Measurements from ENCODE around the gene MAVS. TPM values are rescaled to one million over a fixed set of nuclear protein-coding genes. Genes with fewer than 3 reads are reported as not detected.

Gene MAVS
- total and polyA plus RNA-seq, 4 donors, result 12.3 to 34.9 (median 22.4) TPM

GRCh38 chr20:3802524-3803239, 44.0 kb upstream of the MAVS start:
- no peaks in the 10 kb centered on the region for H3K27me3 ChIP-seq (ENCODE audit: control insufficient read depth, insufficient read depth, low read length)
- no peak for DNase-seq (ENCODE audit: low read depth in 4 of 6, low spot score in 6 of 6)
- H3K9me3 ChIP-seq (ENCODE audit: control insufficient read depth, insufficient read depth, low read length), result no peaks in the 10 kb centered on the region
- 80% methylated on average over 6 of the region's 11 CpGs for WGBS (ENCODE audit: insufficient coverage)
- no peak overlapping the region for H3K27ac ChIP-seq (ENCODE audit: low read depth, low read length)
- peaks cover 59% of the 10 kb centered on the region for H3K4me1 ChIP-seq (ENCODE audit: control insufficient read depth, insufficient read depth, low read length)
- H3K36me3 ChIP-seq (ENCODE audit: control insufficient read depth, insufficient read depth, low read length), result peaks cover 66% of the 10 kb centered on the region
- no peak overlapping the region for H3K4me3 ChIP-seq (ENCODE audit: low read depth, low read length)

GRCh38 chr20:3803289-3803688, 43.3 kb upstream of the MAVS start:
- Histone ChIP-seq H3K27me3 (ENCODE audit: control insufficient read depth, insufficient read depth, low read length) (no peaks in the 10 kb centered on the region), H3K36me3 (ENCODE audit: control insufficient read depth, insufficient read depth, low read length) (peaks cover 66% of the 10 kb centered on the region), H3K4me3 (ENCODE audit: low read depth, low read length) (no peak overlapping the region), H3K9me3 (ENCODE audit: control insufficient read depth, insufficient read depth, low read length) (no peaks in the 10 kb centered on the region), H3K27ac (ENCODE audit: low read depth, low read length) (no peak overlapping the region), H3K4me1 (ENCODE audit: control insufficient read depth, insufficient read depth, low read length) (peaks cover 59% of the 10 kb centered on the region)
- no peak for DNase-seq (ENCODE audit: low read depth in 4 of 6, low spot score in 6 of 6)
- WGBS (ENCODE audit: insufficient coverage), result 94% methylated on average over 14 of the region's 14 CpGs

- no peaks in the 10 kb centered on the region for H3K9me3 ChIP-seq (ENCODE audit: control insufficient read depth, insufficient read depth, low read length)
- H3K27ac ChIP-seq (ENCODE audit: low read depth, low read length), result no peak overlapping the region
- H3K27me3 ChIP-seq (ENCODE audit: control insufficient read depth, insufficient read depth, low read length), result no peaks in the 10 kb centered on the region
- 95% methylated on average over 6 of the region's 6 CpGs for WGBS (ENCODE audit: insufficient coverage)
- H3K4me1 ChIP-seq (ENCODE audit: control insufficient read depth, insufficient read depth, low read length), result peaks cover 54% of the 10 kb centered on the region
- peaks cover 66% of the 10 kb centered on the region for H3K36me3 ChIP-seq (ENCODE audit: control insufficient read depth, insufficient read depth, low read length)
- H3K4me3 ChIP-seq (ENCODE audit: low read depth, low read length), result no peak overlapping the region
- no peak for DNase-seq (ENCODE audit: low read depth in 4 of 6, low spot score in 6 of 6)
Observed at GRCh38 chr20:3803854-3804253, 42.8 kb upstream of the MAVS start.

- DNase-seq (ENCODE audit: low read depth in 4 of 6, low spot score in 6 of 6), result no peak
- Histone ChIP-seq H3K27me3 (ENCODE audit: control insufficient read depth, insufficient read depth, low read length) (no peaks in the 10 kb centered on the region), H3K4me1 (ENCODE audit: control insufficient read depth, insufficient read depth, low read length) (peaks cover 49% of the 10 kb centered on the region), H3K27ac (ENCODE audit: low read depth, low read length) (no peak overlapping the region), H3K4me3 (ENCODE audit: low read depth, low read length) (no peak overlapping the region), H3K9me3 (ENCODE audit: control insufficient read depth, insufficient read depth, low read length) (no peaks in the 10 kb centered on the region), H3K36me3 (ENCODE audit: control insufficient read depth, insufficient read depth, low read length) (peaks cover 66% of the 10 kb centered on the region)
- 83% methylated on average over 6 of the region's 11 CpGs for WGBS (ENCODE audit: insufficient coverage)
Observed at GRCh38 chr20:3804254-3804751, 42.3 kb upstream of the MAVS start.

- no peaks in the 10 kb centered on the region for H3K27me3 ChIP-seq (ENCODE audit: control insufficient read depth, insufficient read depth, low read length)
- no peak for DNase-seq (ENCODE audit: low read depth in 4 of 6, low spot score in 6 of 6)
- 87% methylated on average over 10 of the region's 11 CpGs for WGBS (ENCODE audit: insufficient coverage)
- peaks cover 62% of the 10 kb centered on the region for H3K36me3 ChIP-seq (ENCODE audit: control insufficient read depth, insufficient read depth, low read length)
- no peak overlapping the region for H3K4me3 ChIP-seq (ENCODE audit: low read depth, low read length)
- H3K4me1 ChIP-seq (ENCODE audit: control insufficient read depth, insufficient read depth, low read length), result peaks cover 45% of the 10 kb centered on the region
- H3K9me3 ChIP-seq (ENCODE audit: control insufficient read depth, insufficient read depth, low read length), result no peaks in the 10 kb centered on the region
- H3K27ac ChIP-seq (ENCODE audit: low read depth, low read length), result no peak overlapping the region
Observed at GRCh38 chr20:3804781-3805180, 41.9 kb upstream of the MAVS start.

- no peak overlapping the region for H3K4me3 ChIP-seq (ENCODE audit: low read depth, low read length)
- peak overlapping the region; percentile 89 for H3K27ac ChIP-seq (ENCODE audit: low read depth, low read length)
- H3K36me3 ChIP-seq (ENCODE audit: control insufficient read depth, insufficient read depth, low read length), result peaks cover 26% of the 10 kb centered on the region
- no peaks in the 10 kb centered on the region for H3K27me3 ChIP-seq (ENCODE audit: control insufficient read depth, insufficient read depth, low read length)
- no peaks in the 10 kb centered on the region for H3K9me3 ChIP-seq (ENCODE audit: control insufficient read depth, insufficient read depth, low read length)
- 100% methylated on average over 2 of the region's 3 CpGs for WGBS (ENCODE audit: insufficient coverage)
- peaks cover 55% of the 10 kb centered on the region for H3K4me1 ChIP-seq (ENCODE audit: control insufficient read depth, insufficient read depth, low read length)
- no peak for DNase-seq (ENCODE audit: low read depth in 4 of 6, low spot score in 6 of 6)
Observed at GRCh38 chr20:3808544-3808943, 38.1 kb upstream of the MAVS start.

- H3K4me1 ChIP-seq (ENCODE audit: control insufficient read depth, insufficient read depth, low read length), result peaks cover 42% of the 10 kb centered on the region
Observed at GRCh38 chr20:3811467-3812258, 35.0 kb upstream of the MAVS start.

GRCh38 chr20:3812259-3812681, 34.4 kb upstream of the MAVS start:
- Histone ChIP-seq H3K9me3 (ENCODE audit: control insufficient read depth, insufficient read depth, low read length) (no peaks in the 10 kb centered on the region), H3K27ac (ENCODE audit: low read depth, low read length) (peak overlapping the region; percentile 94), H3K27me3 (ENCODE audit: control insufficient read depth, insufficient read depth, low read length) (no peaks in the 10 kb centered on the region), H3K4me1 (ENCODE audit: control insufficient read depth, insufficient read depth, low read length) (peaks cover 37% of the 10 kb centered on the region), H3K36me3 (ENCODE audit: control insufficient read depth, insufficient read depth, low read length) (no peaks in the 10 kb centered on the region), H3K4me3 (ENCODE audit: low read depth, low read length) (no peak overlapping the region)
- 100% methylated on average over 1 of the region's 9 CpGs for WGBS (ENCODE audit: insufficient coverage)
- DNase-seq (ENCODE audit: low read depth in 4 of 6, low spot score in 6 of 6), result no peak

More at GRCh38 chr20:3811467-3812258, 35.0 kb upstream of the MAVS start:
- DNase-seq (ENCODE audit: low read depth in 4 of 6, low spot score in 6 of 6), result peak; percentile 81 to 98 (median 92)
- Histone ChIP-seq H3K27me3 (ENCODE audit: control insufficient read depth, insufficient read depth, low read length) (no peaks in the 10 kb centered on the region), H3K36me3 (ENCODE audit: control insufficient read depth, insufficient read depth, low read length) (no peaks in the 10 kb centered on the region), H3K4me3 (ENCODE audit: low read depth, low read length) (peak overlapping the region; percentile 22), H3K9me3 (ENCODE audit: control insufficient read depth, insufficient read depth, low read length) (no peaks in the 10 kb centered on the region), H3K27ac (ENCODE audit: low read depth, low read length) (peak overlapping the region; percentile 94)
- WGBS (ENCODE audit: insufficient coverage), result 11% methylated on average over 13 of the region's 20 CpGs

GRCh38 chr20:3812975-3813847, 33.4 kb upstream of the MAVS start:
- Histone ChIP-seq H3K36me3 (ENCODE audit: control insufficient read depth, insufficient read depth, low read length) (no peaks in the 10 kb centered on the region), H3K27me3 (ENCODE audit: control insufficient read depth, insufficient read depth, low read length) (no peaks in the 10 kb centered on the region), H3K9me3 (ENCODE audit: control insufficient read depth, insufficient read depth, low read length) (no peaks in the 10 kb centered on the region), H3K4me1 (ENCODE audit: control insufficient read depth, insufficient read depth, low read length) (peaks cover 30% of the 10 kb centered on the region), H3K27ac (ENCODE audit: low read depth, low read length) (peak overlapping the region; percentile 15), H3K4me3 (ENCODE audit: low read depth, low read length) (no peak overlapping the region)
- no peak for DNase-seq (ENCODE audit: low read depth in 4 of 6, low spot score in 6 of 6)
- WGBS (ENCODE audit: insufficient coverage), result 88% methylated on average over 7 of the region's 8 CpGs

Data from spinal cord (tissue), 10 donors.